IMR-90 (cell line): ENCODE data around the gene ROBO1. TPM values are rescaled to one million over a fixed set of nuclear protein-coding genes. Genes with fewer than 3 reads are reported as not detected.

Experiments used
- ATAC-seq: fragments of 200-7000 bp; cut with Tn5 transposase; 2 replicates; pipeline ENCODE4 v1.9.1; 2020; ENCODE audit warnings: low read depth, mild to moderate bottlenecking, moderate library complexity
- BruUV-seq: library from RNA; stranded (reverse); fragments of 400-500 nt; replicated peaks from 2 replicates; lab custom pipeline; 2021; lab: Mats Ljungman, UMichigan
- CTCF ChIA-PET: fragments of 300-600 bp; formaldehyde crosslinking; extraction: SDS; loops from one replicate; lab custom pipeline; 2021; ENCODE audit warnings: antibody characterized with exemption; lab: Yijun Ruan, JAX
- POLR2A ChIA-PET: fragments of 300-600 bp; sonication (Branson Sonifier 250); formaldehyde crosslinking; loops from one replicate; lab custom pipeline; 2022; ENCODE audit warnings: antibody characterized with exemption; ENCODE audit not compliant: unreplicated experiment; lab: Charles Lee
- DNase-seq: peaks from one replicate; pipeline ENCODE4 v3.0.0; 2013
- H2AFZ ChIP-seq: replicated peaks from 2 replicates; pipeline ENCODE3; 2013; ENCODE audit warnings: low read length, mild to moderate bottlenecking; ENCODE audit not compliant: poor library complexity
- H2AK5ac ChIP-seq: 2 replicates; pipeline ENCODE4 v1.6.1; 2013; ENCODE audit warnings: low read depth, low read length, inconsistent platforms
- H2AK9ac ChIP-seq: replicated peaks from 2 replicates; pipeline ENCODE3; 2013; ENCODE audit warnings: mild to moderate bottlenecking, low read depth, low read length, moderate library complexity; ENCODE audit not compliant: poor library complexity
- H2BK120ac ChIP-seq: 2 replicates; pipeline ENCODE4 v1.6.1; 2013; ENCODE audit warnings: low read depth, low read length, inconsistent platforms
- H2BK15ac ChIP-seq: 3 replicates; pipeline ENCODE4 v1.6.1; 2013; ENCODE audit warnings: low read depth, low read length, inconsistent platforms
- H2BK20ac ChIP-seq: 2 replicates; pipeline ENCODE4 v1.6.1; 2013; ENCODE audit warnings: low read depth, mild to moderate bottlenecking, inconsistent platforms, low read length, moderate library complexity
- H2BK5ac ChIP-seq: 2 replicates; pipeline ENCODE4 v1.6.1; 2013; ENCODE audit warnings: mild to moderate bottlenecking, low read depth, low read length, inconsistent platforms; ENCODE audit not compliant: poor library complexity, severe bottlenecking
- H3K14ac ChIP-seq: replicated peaks from 2 replicates; pipeline ENCODE4 v1.6.1; 2013; ENCODE audit warnings: low read depth, low read length, inconsistent platforms
- H3K18ac ChIP-seq: 2 replicates; pipeline ENCODE4 v1.6.1; 2013; ENCODE audit warnings: low read depth, low read length, control low read depth
- H3K23ac ChIP-seq: 2 replicates; pipeline ENCODE4 v1.6.1; 2013; ENCODE audit warnings: low read depth, low read length, inconsistent platforms
- H3K27ac ChIP-seq: 2 replicates; pipeline ENCODE4 v1.5.1; 2013; ENCODE audit warnings: mild to moderate bottlenecking, control low read depth, low read length; ENCODE audit not compliant: insufficient read depth
- H3K27me3 ChIP-seq: 2 replicates; pipeline ENCODE4 v1.6.1; 2013; ENCODE audit warnings: low read length; ENCODE audit not compliant: control insufficient read depth, insufficient read depth
- H3K36me3 ChIP-seq: 2 replicates; pipeline ENCODE4 v1.6.1; 2013; ENCODE audit warnings: low read length, mixed read lengths; ENCODE audit not compliant: control insufficient read depth, insufficient read depth
- H3K4ac ChIP-seq: 2 replicates; pipeline ENCODE4 v1.6.1; 2013; ENCODE audit warnings: low read depth, low read length, inconsistent platforms
- H3K4me1 ChIP-seq: 2 replicates; pipeline ENCODE4 v1.6.1; 2013; ENCODE audit warnings: low read length, mixed read lengths; ENCODE audit not compliant: control insufficient read depth, insufficient read depth
- H3K4me2 ChIP-seq: 2 replicates; pipeline ENCODE4 v1.6.1; 2013; ENCODE audit warnings: low read depth, mild to moderate bottlenecking, control low read depth, low read length, moderate library complexity
- H3K4me3 ChIP-seq: 2 replicates; pipeline ENCODE4 v1.5.1; 2013; ENCODE audit warnings: low read depth, mild to moderate bottlenecking, control low read depth, low read length, moderate library complexity; ENCODE audit not compliant: insufficient read depth
- H3K56ac ChIP-seq: 2 replicates; pipeline ENCODE4 v1.6.1; 2013; ENCODE audit warnings: low read length, inconsistent platforms; ENCODE audit not compliant: insufficient read depth; ENCODE audit errors: extremely low read depth
- H3K79me1 ChIP-seq, 2 experiments: 2 replicates each; pipeline ENCODE4 v1.6.1; 2013; ENCODE audit warnings: low read length in 2 of 2, inconsistent platforms in 1 of 2, low read depth in 1 of 2
- H3K9ac ChIP-seq: 2 replicates; pipeline ENCODE4 v1.6.1; 2013; ENCODE audit warnings: low read depth, low read length, control low read depth
- H3K9me1 ChIP-seq: 2 replicates; pipeline ENCODE4 v1.6.1; 2013; ENCODE audit warnings: low read length, inconsistent platforms; ENCODE audit not compliant: insufficient read depth
- H3K9me3 ChIP-seq: 2 replicates; pipeline ENCODE4 v1.6.1; 2013; ENCODE audit warnings: low read length; ENCODE audit not compliant: control insufficient read depth, insufficient read depth
- H4K20me1 ChIP-seq: 2 replicates; pipeline ENCODE4 v1.6.1; 2013; ENCODE audit warnings: low read length, inconsistent platforms; ENCODE audit not compliant: insufficient read depth
- H4K5ac ChIP-seq: 2 replicates; pipeline ENCODE4 v1.6.1; 2013; ENCODE audit warnings: mild to moderate bottlenecking, low read depth, low read length, control low read depth
- H4K8ac ChIP-seq, 2 experiments: 2 replicates each; pipeline ENCODE4 v1.6.1; 2013; ENCODE audit warnings: low read depth in 2 of 2, low read length in 2 of 2, control low read depth in 1 of 2, inconsistent platforms in 1 of 2
- H4K91ac ChIP-seq: 2 replicates; pipeline ENCODE4 v1.6.1; 2013; ENCODE audit warnings: low read depth, low read length, inconsistent platforms; ENCODE audit not compliant: insufficient read depth
- CEBPB ChIP-seq: IDR thresholded peaks from 2 replicates; pipeline ENCODE4 v1.6.1; 2012; ENCODE audit warnings: low read depth, low read length, improper control_type of control experiment
- CHD1 ChIP-seq: IDR thresholded peaks from 2 replicates; pipeline ENCODE4 v1.6.1; 2012; ENCODE audit warnings: low read depth, low read length, improper control_type of control experiment
- MAFK ChIP-seq: IDR thresholded peaks from 2 replicates; pipeline ENCODE4 v1.6.1; 2012; ENCODE audit warnings: low read depth, low read length, improper control_type of control experiment
- MXI1 ChIP-seq: IDR thresholded peaks from 2 replicates; pipeline ENCODE4 v1.6.1; 2012; ENCODE audit warnings: low read depth, mild to moderate bottlenecking, low read length, moderate library complexity, borderline replicate concordance
- NFE2L2 ChIP-seq: fragments of 150-350 bp; IDR thresholded peaks from 2 replicates; pipeline ENCODE4 v1.6.1; 2016; ENCODE audit warnings: low read depth, mild to moderate bottlenecking, low read length
- POLR2A ChIP-seq: IDR thresholded peaks from 2 replicates; pipeline ENCODE4 v1.6.1; 2012; ENCODE audit warnings: mild to moderate bottlenecking, low read depth, low read length
- RAD21 ChIP-seq: IDR thresholded peaks from 2 replicates; pipeline ENCODE4 v1.6.1; 2012; ENCODE audit warnings: low read length, improper control_type of control experiment
- RFX5 ChIP-seq: IDR thresholded peaks from 2 replicates; pipeline ENCODE4 v1.8.0; 2012; ENCODE audit warnings: low read depth, mild to moderate bottlenecking, low read length, moderate library complexity
- WGBS, 2 experiments: methylation state at CpG; one replicate each; pipeline versions ENCODE4 v1.1.5 to v1.1.7; 2013; ENCODE audit warnings: missing lambda C conversion rate in 2 of 2; ENCODE audit not compliant: insufficient read length in 1 of 2; ENCODE audit errors: extremely low coverage in 2 of 2; 5-methylcytosine and 5-hydroxymethylcytosine counted together
- dilution Hi-C: fragments of 300-500 bp; cut with HindIII; formaldehyde crosslinking; loops from one replicate; pipeline ENCODE4 v1.14.3; 2018; ENCODE audit warnings: low sequenced_read_pairs; ENCODE audit not compliant: unreplicated experiment
- in situ Hi-C: fragments of 300-500 bp; cut with MboI; formaldehyde crosslinking; loops from 3 replicates; pipeline ENCODE4 v1.14.3; 2019; ENCODE audit warnings: low sequenced_read_pairs, inconsistent platforms, mixed read lengths
- intact Hi-C: fragments of 100-400 bp; cut with micrococcal nuclease; formaldehyde crosslinking; loops from 2 replicates; pipeline ENCODE4 v1.10.0; 2022
- polyA plus RNA-seq, 3 experiments: library from polyadenylated mRNA; depleted of rRNA; stranded (reverse); fragments of >200 nt; gene quantifications; 2 replicates each; pipeline ENCODE4 v1.2.3, GENCODE V29; 2012; ENCODE audit warnings: low replicate concordance in 1 of 3
- total RNA-seq: library from RNA; depleted of rRNA; stranded (reverse); fragments of >200 nt; gene quantifications from 2 replicates; pipeline ENCODE4 v1.2.3, GENCODE V29; 2012

The ROBO1 gene
- total and polyA plus RNA-seq, 2 of the 4 experiments (the other 2 are of a cell fraction): 24.1 to 53.9 TPM

GRCh38 chr3:79405183-79405582, 362.6 kb downstream of the ROBO1 start:
- in situ Hi-C loops (no loop called here), intact Hi-C loops (no loop called here), dilution Hi-C loops (no loop called here)
- BruUV-seq: no TSS peak
- Histone ChIP-seq H4K8ac (no peak overlapping the region), H3K18ac (no peak overlapping the region), H3K27me3 (no peaks in the 10 kb centered on the region), H3K4ac (no peak overlapping the region), H3K27ac (no peak overlapping the region), H2BK5ac (no peak overlapping the region), H3K9me1 (no peaks in the 10 kb centered on the region), H3K56ac (no peak overlapping the region), H3K79me1 (no peaks in the 10 kb centered on the region), H2BK120ac (no peak overlapping the region), H2BK15ac (no peak overlapping the region), H2AK9ac (no peak overlapping the region), H4K20me1 (no peaks in the 10 kb centered on the region), H3K4me2 (no peak overlapping the region), H3K9ac (no peak overlapping the region), H3K36me3 (no peaks in the 10 kb centered on the region), H2AK5ac (no peak overlapping the region), H4K5ac (no peak overlapping the region), H3K4me3 (no peak overlapping the region), H3K14ac (no peak overlapping the region), H3K23ac (no peak overlapping the region), H3K4me1 (no peaks in the 10 kb centered on the region), H2AFZ (no peak overlapping the region), H2BK20ac (no peak overlapping the region), H4K91ac (no peak overlapping the region), H3K9me3 (no peaks in the 10 kb centered on the region)
- DNase-seq (no peak), ATAC-seq (no peak)
- no CpG with 5 or more reads among the region's 1 CpG for WGBS, 2 experiments
- ChIA-PET CTCF (no interaction called here), POLR2A (no interaction called here)
- TF ChIP-seq MXI1: no peak
- TF ChIP-seq RAD21: no peak
- no peak for TF ChIP-seq NFE2L2
- TF ChIP-seq MAFK: no peak
- TF ChIP-seq RFX5: no peak
- no peak for TF ChIP-seq CEBPB
- no peak for TF ChIP-seq POLR2A
- TF ChIP-seq CHD1: no peak
